Colonic mucosa (tissue), 4 donors: ENCODE results near the gene CPLX3. TPM values are rescaled to one million over a fixed set of nuclear protein-coding genes. Genes with fewer than 3 reads are reported as not detected.
A peak's percentile ranks its signal among the peaks of the same experiment; 100 is the strongest.

Experiments used
- DNase-seq: peaks from one replicate; pipeline ENCODE4 v3.0.0-alpha.2; 2020
- H3K27ac ChIP-seq: fragments of 200-600 bp; one replicate; pipeline ENCODE4 v1.8.0; 2021
- H3K27me3 ChIP-seq: fragments of 200-600 bp; one replicate; pipeline ENCODE4 v1.8.0; 2021
- H3K36me3 ChIP-seq: fragments of 200-600 bp; one replicate; pipeline ENCODE4 v1.8.0; 2021
- H3K4me1 ChIP-seq: fragments of 200-600 bp; one replicate; pipeline ENCODE4 v1.8.0; 2021; ENCODE audit warnings: mild to moderate bottlenecking
- H3K4me3 ChIP-seq: fragments of 200-600 bp; one replicate; pipeline ENCODE4 v1.8.0; 2021
- H3K9ac ChIP-seq, 2 donors: one replicate each; pipeline ENCODE4 v1.7.0; 2013; ENCODE audit warnings: control low read depth in 2 of 2, low read depth in 2 of 2, low read length in 2 of 2
- H3K9me3 ChIP-seq: fragments of 200-600 bp; one replicate; pipeline ENCODE4 v1.8.0; 2021
- intact Hi-C: fragments of 100-400 bp; cut with DNase I; formaldehyde crosslinking; loops from one replicate; pipeline ENCODE4 v1.14.1; 2022
- total RNA-seq, 2 donors: library from RNA; stranded (reverse); fragmentation: NEBNext Ultra II Directional in 1 of 2; extraction: Animal tissue kit (Norgen Biotek cat#: 25700) in 1 of 2; gene quantifications; one replicate each; pipeline ENCODE4 v1.2.1, GENCODE V29; 2021
- TF ChIP-seq, protein P1 (sequence below): fragments of 200-600 bp; IDR thresholded peaks from one replicate; pipeline ENCODE4 v1.8.0; 2022; ENCODE audit warnings: antibody characterized with exemption, mild to moderate bottlenecking
- donor health status: healthy.
- donor health status: DM: no; HTN: no; CAD: no.
- donor health status: DM: no; HTN: no; CAD: no.

Gene CPLX3
- total RNA-seq, 2 donors from 2014 or later, result not detected

DNA sequence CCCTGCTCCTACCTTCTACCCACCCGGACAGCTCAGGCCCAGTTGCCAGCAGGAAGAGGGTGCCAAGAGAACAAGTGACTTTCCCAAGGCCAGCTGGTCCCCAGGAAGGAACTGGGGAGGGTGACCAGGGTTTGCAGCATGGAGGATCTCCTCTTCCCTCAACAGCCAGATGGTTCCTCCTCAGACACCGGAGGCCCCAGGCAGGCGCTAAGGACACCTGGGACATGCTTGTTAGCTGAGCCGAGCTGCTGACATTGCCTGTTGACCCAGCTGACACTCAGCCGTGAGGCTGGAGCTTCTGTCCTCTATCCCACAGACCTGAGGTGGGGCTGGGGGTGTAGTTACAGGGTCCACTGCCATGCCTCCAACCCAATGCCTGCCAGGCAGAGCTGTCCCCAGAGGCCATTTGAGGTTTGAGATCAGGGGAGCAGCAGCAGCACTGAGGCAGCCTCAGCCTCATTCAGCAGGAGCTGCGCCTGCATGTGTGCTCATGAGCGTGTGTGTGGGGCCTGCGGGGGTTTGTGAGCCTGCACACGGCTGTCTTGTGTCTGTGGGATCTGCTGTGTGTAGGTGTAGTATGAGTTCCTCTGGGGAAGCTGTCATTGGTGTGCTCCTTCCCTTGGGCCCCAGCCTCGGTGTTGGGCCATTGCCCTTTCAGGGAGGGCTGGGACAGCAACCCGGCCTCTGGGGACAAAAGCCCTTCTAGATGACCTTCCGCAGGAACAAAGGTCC is 7.1 kb downstream of the CPLX3 start:
- Histone ChIP-seq H3K9me3 (no peaks in the 10 kb centered on the region), H3K9ac (no peak overlapping the region), H3K4me1 (no peaks in the 10 kb centered on the region), H3K27ac (no peak overlapping the region), H3K36me3 (no peaks in the 10 kb centered on the region), H3K27me3 (no peaks in the 10 kb centered on the region), H3K4me3 (no peak overlapping the region)
- DNase-seq, result no peak
- TF ChIP-seq, protein P1, sequence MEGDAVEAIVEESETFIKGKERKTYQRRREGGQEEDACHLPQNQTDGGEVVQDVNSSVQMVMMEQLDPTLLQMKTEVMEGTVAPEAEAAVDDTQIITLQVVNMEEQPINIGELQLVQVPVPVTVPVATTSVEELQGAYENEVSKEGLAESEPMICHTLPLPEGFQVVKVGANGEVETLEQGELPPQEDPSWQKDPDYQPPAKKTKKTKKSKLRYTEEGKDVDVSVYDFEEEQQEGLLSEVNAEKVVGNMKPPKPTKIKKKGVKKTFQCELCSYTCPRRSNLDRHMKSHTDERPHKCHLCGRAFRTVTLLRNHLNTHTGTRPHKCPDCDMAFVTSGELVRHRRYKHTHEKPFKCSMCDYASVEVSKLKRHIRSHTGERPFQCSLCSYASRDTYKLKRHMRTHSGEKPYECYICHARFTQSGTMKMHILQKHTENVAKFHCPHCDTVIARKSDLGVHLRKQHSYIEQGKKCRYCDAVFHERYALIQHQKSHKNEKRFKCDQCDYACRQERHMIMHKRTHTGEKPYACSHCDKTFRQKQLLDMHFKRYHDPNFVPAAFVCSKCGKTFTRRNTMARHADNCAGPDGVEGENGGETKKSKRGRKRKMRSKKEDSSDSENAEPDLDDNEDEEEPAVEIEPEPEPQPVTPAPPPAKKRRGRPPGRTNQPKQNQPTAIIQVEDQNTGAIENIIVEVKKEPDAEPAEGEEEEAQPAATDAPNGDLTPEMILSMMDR, result no peak
- intact Hi-C loops, result no loop called here

DNA sequence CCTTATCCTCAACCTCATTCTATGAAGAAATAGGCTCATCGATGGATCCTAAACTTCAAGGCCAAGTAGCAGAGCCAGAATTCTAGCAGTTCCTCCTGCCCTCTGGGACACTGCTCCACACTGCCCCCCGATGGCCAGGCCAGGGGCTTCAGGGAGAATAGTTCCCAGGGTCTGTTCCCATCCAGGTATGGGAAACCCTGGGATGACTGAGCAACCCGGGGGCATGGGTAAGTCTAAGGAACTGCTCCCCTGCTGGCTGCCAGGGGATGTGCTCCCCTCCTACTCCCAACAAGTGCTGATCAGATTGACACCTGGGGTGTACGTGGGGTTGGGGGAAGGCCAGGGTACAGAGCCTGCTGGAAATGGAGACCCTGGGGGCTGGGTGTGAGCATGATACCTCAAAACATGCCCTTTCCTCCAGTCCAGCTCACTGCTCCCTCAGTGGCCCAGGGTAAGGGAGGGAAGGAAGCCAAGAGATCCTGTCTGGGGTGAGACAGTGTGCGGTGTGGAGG is 8.9 kb downstream of the CPLX3 start:
- Histone ChIP-seq H3K4me3 (no peak overlapping the region), H3K4me1 (no peaks in the 10 kb centered on the region), H3K9me3 (no peaks in the 10 kb centered on the region), H3K9ac (no peak overlapping the region), H3K36me3 (no peaks in the 10 kb centered on the region), H3K27ac (no peak overlapping the region), H3K27me3 (no peaks in the 10 kb centered on the region)
- TF ChIP-seq, protein P1, result peak; percentile 77
- DNase-seq, result peak; percentile 80
- intact Hi-C loops, result loop anchor here (5.0 kb wide), 1 partner anchor 63 kb away; no protein-coding TSS in a partner anchor

DNA sequence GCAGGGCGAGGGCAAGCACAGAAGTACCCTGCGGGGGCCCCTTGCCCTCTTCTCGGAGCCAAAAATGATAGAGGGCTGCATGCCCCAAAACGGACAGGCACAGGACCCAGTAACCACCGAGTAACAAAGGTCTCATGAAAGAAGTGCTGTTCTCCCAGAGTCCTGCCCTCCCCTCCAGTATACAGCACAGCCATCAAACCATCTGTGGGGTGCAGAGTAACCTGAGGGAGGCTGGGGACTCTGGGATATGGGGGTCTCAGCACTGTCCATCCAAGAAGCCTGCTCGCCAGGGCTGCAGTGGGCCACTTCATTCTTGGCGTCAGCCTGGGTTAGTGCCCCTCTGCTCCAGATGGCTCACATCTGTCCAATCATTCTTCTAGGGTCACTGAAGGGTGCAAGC is 10.4 kb downstream of the CPLX3 start:
- Histone ChIP-seq H3K36me3 (no peaks in the 10 kb centered on the region), H3K9me3 (no peaks in the 10 kb centered on the region), H3K27ac (no peak overlapping the region), H3K27me3 (no peaks in the 10 kb centered on the region), H3K9ac (no peak overlapping the region), H3K4me1 (peaks cover 8% of the 10 kb centered on the region), H3K4me3 (no peak overlapping the region)
- TF ChIP-seq, protein P1, result no peak
- intact Hi-C loops, result loop anchor here (5.0 kb wide), 1 partner anchor 65 kb away; no protein-coding TSS in a partner anchor
- no peak for DNase-seq

DNA sequence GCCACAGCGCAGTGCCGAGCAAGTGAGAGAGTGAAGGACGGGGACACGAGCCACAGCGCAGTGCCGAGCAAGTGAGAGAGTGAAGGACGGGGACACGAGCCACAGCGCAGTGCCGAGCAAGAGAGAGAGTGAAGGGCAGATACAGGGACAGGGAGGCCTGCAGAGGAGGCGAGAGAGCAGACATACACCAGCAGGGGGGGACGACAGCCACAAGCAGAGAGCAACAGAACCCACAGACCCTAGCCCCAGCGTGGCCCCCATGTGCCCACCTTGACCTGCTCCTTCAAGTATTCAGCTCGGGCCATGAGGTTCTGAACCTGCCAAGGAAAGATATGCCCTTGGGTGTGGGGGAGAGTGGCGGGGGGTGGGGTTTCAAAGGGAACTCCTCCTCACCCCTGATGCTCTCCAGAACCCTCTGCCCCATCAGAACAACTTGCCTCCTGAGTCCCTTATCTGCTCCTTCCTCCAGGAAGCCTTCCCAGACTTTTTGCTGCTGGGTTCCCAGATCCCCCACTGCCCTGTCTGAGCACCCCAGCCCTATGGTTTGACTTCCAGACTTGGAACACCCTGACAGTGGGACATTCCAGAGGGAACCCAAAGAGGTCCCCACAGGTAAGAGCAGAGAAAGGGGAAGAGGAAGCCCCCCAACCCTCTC is 11.2 kb downstream of the CPLX3 start:
- Histone ChIP-seq H3K4me1 (peaks cover 10% of the 10 kb centered on the region), H3K9ac (no peak overlapping the region), H3K9me3 (no peaks in the 10 kb centered on the region), H3K27ac (no peak overlapping the region), H3K27me3 (no peaks in the 10 kb centered on the region), H3K36me3 (no peaks in the 10 kb centered on the region), H3K4me3 (no peak overlapping the region)
- TF ChIP-seq, protein P1, result no peak
- DNase-seq, result no peak
- intact Hi-C loops, result loop anchor here (5.0 kb wide), 1 partner anchor 65 kb away; no protein-coding TSS in a partner anchor

DNA sequence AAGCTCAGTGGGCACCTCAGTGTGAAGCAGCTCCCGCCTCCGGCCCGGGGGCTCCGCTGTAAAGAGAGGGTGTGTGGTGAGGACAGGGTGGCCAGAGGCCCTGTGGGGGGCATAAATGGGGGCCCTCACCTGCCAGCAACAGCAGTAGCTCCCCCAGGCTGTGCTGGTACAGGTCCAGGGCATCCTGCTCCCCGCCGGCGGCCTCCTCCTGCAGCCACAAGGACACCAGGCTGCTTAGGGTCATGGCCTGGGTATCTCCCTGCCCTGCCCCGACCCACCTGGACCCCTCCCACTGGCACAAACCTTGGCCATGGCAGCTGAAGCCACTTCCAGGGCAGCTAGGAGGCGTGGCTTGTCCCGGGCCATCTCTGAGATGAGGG is 11.7 kb downstream of the CPLX3 start:
- no peak for DNase-seq

More for the DNA sequence above, 11.7 kb downstream of the CPLX3 start:
- H3K36me3 ChIP-seq, result no peaks in the 10 kb centered on the region
- TF ChIP-seq, protein P1, result no peak
- H3K9me3 ChIP-seq, result no peaks in the 10 kb centered on the region
- no peak overlapping the region for H3K9ac ChIP-seq
- H3K27me3 ChIP-seq, result no peaks in the 10 kb centered on the region
- intact Hi-C loops, result loop anchor here (5.0 kb wide), 1 partner anchor 66 kb away; no protein-coding TSS in a partner anchor
- peaks cover 10% of the 10 kb centered on the region for H3K4me1 ChIP-seq
- H3K27ac ChIP-seq, result no peak overlapping the region
- H3K4me3 ChIP-seq, result no peak overlapping the region
